GM23338 (cell line): ENCODE data around the gene ARR3. TPM values are rescaled to one million over a fixed set of nuclear protein-coding genes. Genes with fewer than 3 reads are reported as not detected.

Experiments used
- ATAC-seq: fragments of 200-7000 bp; cut with Tn5 transposase; 3 replicates; pipeline ENCODE4 v1.9.1; 2020
- DNase-seq: peaks from one replicate; pipeline ENCODE4 v3.0.0-alpha.2; 2015; ENCODE audit warnings: low spot score
- H2AFZ ChIP-seq: fragments of 200-600 bp; sonication (generic); 2 replicates; pipeline ENCODE4 v1.8.0; 2016; ENCODE audit warnings: antibody characterized with exemption, mild to moderate bottlenecking, moderate library complexity
- H3F3A ChIP-seq: fragments of 200-600 bp; sonication (generic); replicated peaks from 2 replicates; pipeline ENCODE4 v1.8.0; 2017; ENCODE audit warnings: antibody characterized with exemption, mixed run types, low read depth
- H3K27ac ChIP-seq: fragments of 200-600 bp; sonication (generic); 2 replicates; pipeline ENCODE4 v1.6.1; 2016; ENCODE audit warnings: low read depth
- H3K27me3 ChIP-seq: fragments of 200-600 bp; sonication (generic); 2 replicates; pipeline ENCODE4 v1.8.0; 2016; ENCODE audit warnings: mild to moderate bottlenecking, mixed run types, moderate library complexity; ENCODE audit not compliant: insufficient read depth
- H3K36me3 ChIP-seq: fragments of 200-600 bp; sonication (generic); 2 replicates; pipeline ENCODE4 v1.8.0; 2016; ENCODE audit warnings: mild to moderate bottlenecking; ENCODE audit not compliant: insufficient read depth
- H3K4me1 ChIP-seq: fragments of 200-600 bp; sonication (generic); 2 replicates; pipeline ENCODE4 v1.8.0; 2016; ENCODE audit warnings: mild to moderate bottlenecking, moderate library complexity; ENCODE audit not compliant: insufficient read depth
- H3K4me2 ChIP-seq: fragments of 200-600 bp; sonication (generic); 2 replicates; pipeline ENCODE4 v1.7.1; 2017; ENCODE audit warnings: mixed run types
- H3K4me3 ChIP-seq: fragments of 200-600 bp; sonication (generic); 2 replicates; pipeline ENCODE4 v1.6.1; 2016; ENCODE audit warnings: mixed run types
- H3K79me2 ChIP-seq: fragments of 200-600 bp; sonication (generic); replicated peaks from 2 replicates; pipeline ENCODE4 v1.8.0; 2017; ENCODE audit warnings: mild to moderate bottlenecking; ENCODE audit not compliant: insufficient read depth
- H3K9me2 ChIP-seq: fragments of 200-600 bp; sonication (generic); 2 replicates; pipeline ENCODE4 v1.8.0; 2017; ENCODE audit not compliant: insufficient read depth
- H4K20me1 ChIP-seq: fragments of 200-600 bp; sonication (generic); replicated peaks from 2 replicates; pipeline ENCODE4 v1.8.0; 2017; ENCODE audit warnings: mild to moderate bottlenecking; ENCODE audit not compliant: insufficient read depth
- H3K27ac Mint-ChIP-seq: 2 replicates; pipeline ENCODE4 v1.8.0; 2020; ENCODE audit warnings: inconsistent platforms, mild to moderate bottlenecking, moderate library complexity, mixed read lengths
- H3K27me3 Mint-ChIP-seq: 3 replicates; pipeline ENCODE4 v1.8.0; 2022; ENCODE audit warnings: low read depth, mild to moderate bottlenecking, moderate library complexity, mixed read lengths, inconsistent platforms; ENCODE audit not compliant: insufficient read depth, poor library complexity
- H3K36me3 Mint-ChIP-seq: 3 replicates; pipeline ENCODE4 v1.8.0; 2021; ENCODE audit warnings: low read depth, mild to moderate bottlenecking, inconsistent platforms, moderate library complexity, mixed read lengths
- H3K4me1 Mint-ChIP-seq: 3 replicates; pipeline ENCODE4 v1.8.0; 2020; ENCODE audit warnings: mild to moderate bottlenecking, inconsistent platforms, mixed read lengths
- H3K4me3 Mint-ChIP-seq: 3 replicates; pipeline ENCODE4 v1.8.0; 2021; ENCODE audit warnings: moderate library complexity, mild to moderate bottlenecking, inconsistent platforms, mixed read lengths
- H3K9me3 Mint-ChIP-seq: 3 replicates; pipeline ENCODE4 v1.8.0; 2020; ENCODE audit warnings: moderate library complexity, mild to moderate bottlenecking, inconsistent platforms, mixed read lengths
- CREB1 ChIP-seq: fragments of 250-450 bp; sonication (Bioruptor Pico); IDR thresholded peaks from 2 replicates; pipeline ENCODE4 v1.5.0; 2020; ENCODE audit warnings: low read depth, mild to moderate bottlenecking, moderate library complexity
- CTCF ChIP-seq, 2 experiments: fragments of 200-600 bp in 1 of 2; sonication (generic) in 1 of 2; conservative IDR thresholded peaks; 2 replicates each; pipeline versions ENCODE4 v1.5.1 to v1.6.1; 2016 to 2017; ENCODE audit warnings: antibody characterized with exemption in 2 of 2, low read depth in 2 of 2, mild to moderate bottlenecking in 2 of 2, moderate library complexity in 1 of 2
- EZH2phosphoT487 ChIP-seq: fragments of 200-600 bp; sonication (generic); IDR thresholded peaks from one replicate; pipeline ENCODE4 v1.8.1; 2018; ENCODE audit warnings: antibody characterized with exemption; ENCODE audit not compliant: unreplicated experiment
- JUNB ChIP-seq: IDR thresholded peaks from one replicate; pipeline ENCODE4 v1.6.1; 2016; ENCODE audit warnings: antibody characterized with exemption; ENCODE audit not compliant: unreplicated experiment
- NANOG ChIP-seq: IDR thresholded peaks from 2 replicates; pipeline ENCODE4 v1.6.1; 2016; ENCODE audit warnings: antibody characterized with exemption, borderline replicate concordance
- POLR2AphosphoS5 ChIP-seq: IDR thresholded peaks from 2 replicates; pipeline ENCODE4 v1.6.1; 2016; ENCODE audit warnings: antibody characterized with exemption, low read depth
- REST ChIP-seq: IDR thresholded peaks from one replicate; pipeline ENCODE4 v1.6.1; 2018; ENCODE audit warnings: antibody characterized with exemption; ENCODE audit not compliant: unreplicated experiment
- STAT1 ChIP-seq: IDR thresholded peaks from one replicate; pipeline ENCODE4 v1.6.1; 2016; ENCODE audit warnings: antibody characterized with exemption; ENCODE audit not compliant: unreplicated experiment
- ZNF114 ChIP-seq: fragments of 250-450 bp; sonication (Bioruptor Pico); IDR thresholded peaks from 2 replicates; pipeline ENCODE4 v1.5.0; 2020; ENCODE audit warnings: mild to moderate bottlenecking, moderate library complexity
- ZNF331 ChIP-seq: fragments of 250-450 bp; sonication (Bioruptor Pico); IDR thresholded peaks from 2 replicates; pipeline ENCODE4 v1.5.0; 2020; ENCODE audit warnings: low read depth, mild to moderate bottlenecking, moderate library complexity
- ZNF462 ChIP-seq: fragments of 250-450 bp; sonication (Bioruptor Pico); IDR thresholded peaks from 2 replicates; pipeline ENCODE4 v1.5.0; 2020; ENCODE audit warnings: mild to moderate bottlenecking, moderate library complexity
- polyA plus RNA-seq: library from polyadenylated mRNA; unstranded; fragments of >200 nt; fragmentation: Nextera tagmentation; extraction: Ambion mirVana; gene quantifications from 2 replicates; pipeline ENCODE4 v1.2.1, GENCODE V29; 2016
- total RNA-seq: library from RNA; depleted of rRNA; stranded (reverse); fragments of >200 nt; shearing (Covaris generic); gene quantifications from 2 replicates; pipeline ENCODE4 v1.2.3, GENCODE V29; 2014

Gene ARR3
- total and polyA plus RNA-seq, 2 experiments from 2014 or later, result not detected

- TF ChIP-seq CREB1 (CRISPR knock-in tag) (no peak), POLR2AphosphoS5 (no peak), NANOG (no peak)
These were observed 8.0 kb upstream of the ARR3 start, which contains the start of gene P2RY4 (continued) for GRCh38 chrX:70260104-70260503.

- no peaks in the 10 kb centered on the region for H3K9me2 ChIP-seq
- H3K27ac ChIP-seq, result no peak overlapping the region
- no peak overlapping the region for H3K4me2 ChIP-seq
- H2AFZ ChIP-seq, result no peak overlapping the region
- Mint-ChIP-seq H3K27ac (no peak overlapping the region), H3K27me3 (peaks cover 2% of the 10 kb centered on the region), H3K4me3 (no peak overlapping the region), H3K9me3 (no peaks in the 10 kb centered on the region), H3K4me1 (peaks cover 8% of the 10 kb centered on the region), H3K36me3 (no peaks in the 10 kb centered on the region)
- no peaks in the 10 kb centered on the region for H3K27me3 ChIP-seq
- TF ChIP-seq ZNF331 (CRISPR knock-in tag) (no peak), JUNB (no peak), STAT1 (no peak), ZNF462 (CRISPR knock-in tag) (no peak), REST (no peak), CREB1 (CRISPR knock-in tag) (no peak), EZH2phosphoT487 (no peak), ZNF114 (CRISPR knock-in tag) (no peak), CTCF (conservative IDR thresholded peaks at IDR 0.05; ENCODE audit: low read depth in 2 of 2) (peak; percentile 61 to 76)
- ATAC-seq (peak; percentile 99), DNase-seq (peak; percentile 75)
- H3K4me1 ChIP-seq, result no peaks in the 10 kb centered on the region
- no peak overlapping the region for H3K4me3 ChIP-seq
- no peaks in the 10 kb centered on the region for H3K36me3 ChIP-seq
- no peaks in the 10 kb centered on the region for H4K20me1 ChIP-seq
- no peaks in the 10 kb centered on the region for H3F3A ChIP-seq
- no peaks in the 10 kb centered on the region for H3K79me2 ChIP-seq
These were observed 5.1 kb upstream of the ARR3 start for GRCh38 chrX:70262952-70263567.
